HepG2 (cell line): ENCODE data around the gene GPER1. TPM values are rescaled to one million over a fixed set of nuclear protein-coding genes. Genes with fewer than 3 reads are reported as not detected.

ENCODE experiments used
- ARNTL ChIP-seq: sonication (generic); formaldehyde crosslinking; IDR thresholded peaks from 2 replicates; pipeline ENCODE4 v1.4.0; 2020; ENCODE audit warnings: mild to moderate bottlenecking, missing genetic modification reagents
- ATM ChIP-seq: fragments of 450-650 bp; IDR thresholded peaks from 2 replicates; pipeline ENCODE4 v1.7.1; 2017; ENCODE audit warnings: mild to moderate bottlenecking, borderline replicate concordance
- FOXA1 ChIP-seq, 2 experiments: fragments of 450-650 bp in 1 of 2; sonication (generic) in 1 of 2; formaldehyde crosslinking in 1 of 2; IDR thresholded peaks; 2 replicates each; pipeline versions ENCODE4 v1.4.0 to v1.6.1; 2016 to 2020; ENCODE audit warnings: missing genetic modification reagents in 1 of 2
- HCFC1 ChIP-seq: fragments of 150-350 bp; IDR thresholded peaks from 2 replicates; pipeline ENCODE4 v1.6.1; 2014; ENCODE audit warnings: low read depth, low read length
- HDAC6 ChIP-seq: fragments of 200-600 bp; sonication (generic); IDR thresholded peaks from 2 replicates; pipeline ENCODE4 v1.7.0; 2017; ENCODE audit warnings: mild to moderate bottlenecking, antibody characterized with exemption, low read length, low read depth
- MAFG ChIP-seq: sonication (generic); formaldehyde crosslinking; IDR thresholded peaks from 2 replicates; pipeline ENCODE4 v1.5.1; 2020; ENCODE audit warnings: mild to moderate bottlenecking, missing genetic modification reagents
- MBD4 ChIP-seq: IDR thresholded peaks from 2 replicates; pipeline ENCODE4 v1.6.1; 2012; ENCODE audit warnings: low read length, inconsistent platforms, borderline replicate concordance
- NR2F1 ChIP-seq, 2 experiments: fragments of 450-650 bp in 1 of 2; formaldehyde crosslinking in 1 of 2; IDR thresholded peaks; 2 replicates each; pipeline versions ENCODE4 v1.5.0 to v1.6.1; 2016 to 2020; ENCODE audit warnings: mild to moderate bottlenecking in 1 of 2, missing compliant biosample characterization in 1 of 2, missing genetic modification reagents in 1 of 2, moderate library complexity in 1 of 2
- POLR2AphosphoS5 ChIP-seq: IDR thresholded peaks from 2 replicates; pipeline ENCODE4 v1.6.1; 2012; ENCODE audit warnings: low read depth, low read length
- SETDB1 ChIP-seq: sonication (generic); formaldehyde crosslinking; IDR thresholded peaks from 2 replicates; pipeline ENCODE4 v1.5.1; 2020; ENCODE audit warnings: missing genetic modification reagents, mild to moderate bottlenecking, borderline replicate concordance
- SRSF4 ChIP-seq: fragments of 200-400 bp; formaldehyde crosslinking; IDR thresholded peaks from one replicate; pipeline ENCODE4 v1.6.1; 2018; ENCODE audit warnings: mild to moderate bottlenecking, low read depth, low read length, moderate library complexity; ENCODE audit not compliant: poor library complexity, severe bottlenecking
- ZFP41 ChIP-seq: sonication (generic); formaldehyde crosslinking; IDR thresholded peaks from 2 replicates; pipeline ENCODE4 v1.4.0; 2020; ENCODE audit warnings: mild to moderate bottlenecking, missing genetic modification reagents, borderline replicate concordance
- ZNF432 ChIP-seq: sonication (generic); formaldehyde crosslinking; IDR thresholded peaks from 2 replicates; pipeline ENCODE4 v1.5.0; 2020; ENCODE audit warnings: missing genetic modification reagents, mild to moderate bottlenecking, borderline replicate concordance
- ZNF598 ChIP-seq: sonication (generic); formaldehyde crosslinking; IDR thresholded peaks from 2 replicates; pipeline ENCODE4 v1.5.1; 2020; ENCODE audit warnings: mild to moderate bottlenecking, missing genetic modification reagents, borderline replicate concordance
- ZNF776 ChIP-seq: sonication (generic); formaldehyde crosslinking; IDR thresholded peaks from 2 replicates; pipeline ENCODE4 v1.4.0; 2020; ENCODE audit warnings: mild to moderate bottlenecking, missing genetic modification reagents
- ZNF83 ChIP-seq: sonication (generic); formaldehyde crosslinking; IDR thresholded peaks from 2 replicates; pipeline ENCODE4 v1.4.0; 2020; ENCODE audit warnings: missing genetic modification reagents, mild to moderate bottlenecking, borderline replicate concordance
- ZSCAN9 ChIP-seq: IDR thresholded peaks from 2 replicates; pipeline ENCODE4 v1.6.1; 2016; ENCODE audit warnings: borderline replicate concordance
- polyA plus RNA-seq, 8 experiments: library from polyadenylated mRNA; depleted of rRNA in 3 of 8; stranded (reverse) in 7 of 8; unstranded in 1 of 8; fragments of >200 nt; fragmentation: Illumina TruSeq in 4 of 8; extraction: Trizol in 4 of 8; gene quantifications; 2 replicates each; pipeline versions ENCODE4 v1.2.1 to v1.2.3, GENCODE V29; 2011 to 2016; ENCODE audit warnings: low read depth in 4 of 8, missing spikeins in 1 of 8, mixed read lengths in 1 of 8; ENCODE audit not compliant: insufficient read depth in 1 of 8
- total RNA-seq, 5 experiments: library from RNA; depleted of rRNA; stranded (reverse); fragments of >200 nt; fragmentation: Illumina TruSeq; extraction: Trizol; gene quantifications; 2 replicates each; pipeline ENCODE4 v1.2.3, GENCODE V29; 2016; ENCODE audit warnings: low read depth in 1 of 5
- TF ChIP-seq, protein P1 (sequence below): IDR thresholded peaks from 2 replicates; pipeline ENCODE4 v1.6.1; 2016
- TF ChIP-seq, protein P2 (sequence below): sonication (generic); formaldehyde crosslinking; conservative IDR thresholded peaks from 2 replicates; pipeline ENCODE4 v1.8.0; 2022; ENCODE audit warnings: low read depth, missing genetic modification reagents
- TF ChIP-seq, protein P3 (sequence below): IDR thresholded peaks from 2 replicates; pipeline ENCODE4 v1.6.1; 2018; ENCODE audit warnings: missing genetic modification reagents
- TF ChIP-seq, protein P4 (sequence below): sonication (generic); formaldehyde crosslinking; IDR thresholded peaks from 2 replicates; pipeline ENCODE4 v1.5.1; 2020; ENCODE audit warnings: mild to moderate bottlenecking, missing genetic modification reagents, moderate library complexity
- TF ChIP-seq, protein P5 (sequence below): IDR thresholded peaks from 2 replicates; pipeline ENCODE4 v1.6.1; 2016; ENCODE audit warnings: low read depth, borderline replicate concordance
- TF ChIP-seq, protein P6 (sequence below): IDR thresholded peaks from 2 replicates; pipeline ENCODE4 v1.6.1; 2016; ENCODE audit warnings: missing compliant biosample characterization, missing genetic modification reagents, borderline replicate concordance

Gene GPER1
- total and polyA plus RNA-seq, 2 of the 13 experiments (the other 11 are each of a cell fraction or from before 2014, with no cell fraction given): 12.7 to 19.7 TPM

DNA sequence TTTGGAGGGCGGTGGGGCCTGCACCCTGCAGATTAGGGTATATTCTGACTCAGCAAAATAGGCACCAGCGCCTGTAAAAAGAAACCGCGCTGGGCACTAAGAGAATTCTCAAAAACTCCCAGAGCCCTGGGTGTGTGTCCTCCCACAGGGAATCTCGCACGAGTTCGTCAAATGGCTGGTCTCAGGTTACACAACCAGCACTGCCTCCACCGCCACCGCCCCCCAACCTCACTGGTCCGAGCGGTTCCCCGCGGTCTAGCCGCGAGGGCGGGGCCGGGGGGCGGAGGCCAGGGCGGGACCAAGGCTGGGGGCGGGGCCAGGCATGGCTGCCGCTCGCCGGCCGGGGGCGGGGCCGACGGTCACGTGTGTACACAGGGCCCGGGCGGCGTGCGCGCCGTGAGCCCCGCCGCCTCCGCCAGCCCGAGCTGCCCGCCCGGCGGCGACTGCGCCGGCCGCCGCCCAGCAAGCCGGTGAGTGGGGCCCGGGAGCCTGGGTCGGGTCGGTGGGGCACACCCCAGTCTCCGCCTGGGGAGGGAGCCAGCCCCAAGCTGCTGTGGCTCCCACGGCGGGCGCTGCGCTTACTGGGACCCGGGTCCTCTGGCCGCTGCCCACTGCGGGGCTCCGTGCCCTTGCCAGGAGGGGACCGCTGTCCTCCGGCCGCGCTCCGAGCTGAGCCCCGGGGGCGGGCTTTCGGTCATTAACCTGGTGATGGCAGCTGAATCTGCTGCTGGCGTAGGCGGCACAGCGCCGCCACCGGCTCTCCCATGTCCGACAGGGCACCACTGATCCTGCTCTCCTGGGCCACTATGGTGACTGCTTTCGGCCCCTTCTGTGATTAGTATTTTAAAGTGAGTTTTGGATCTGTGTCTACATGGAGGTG is 43.5 kb upstream of the GPER1 start, which contains the start of gene GPR146 (continued):
- TF ChIP-seq, protein P1, sequence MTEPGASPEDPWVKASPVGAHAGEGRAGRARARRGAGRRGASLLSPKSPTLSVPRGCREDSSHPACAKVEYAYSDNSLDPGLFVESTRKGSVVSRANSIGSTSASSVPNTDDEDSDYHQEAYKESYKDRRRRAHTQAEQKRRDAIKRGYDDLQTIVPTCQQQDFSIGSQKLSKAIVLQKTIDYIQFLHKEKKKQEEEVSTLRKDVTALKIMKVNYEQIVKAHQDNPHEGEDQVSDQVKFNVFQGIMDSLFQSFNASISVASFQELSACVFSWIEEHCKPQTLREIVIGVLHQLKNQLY: no peak; the same call in 1 of the 2 replicates
- TF ChIP-seq, protein P2, sequence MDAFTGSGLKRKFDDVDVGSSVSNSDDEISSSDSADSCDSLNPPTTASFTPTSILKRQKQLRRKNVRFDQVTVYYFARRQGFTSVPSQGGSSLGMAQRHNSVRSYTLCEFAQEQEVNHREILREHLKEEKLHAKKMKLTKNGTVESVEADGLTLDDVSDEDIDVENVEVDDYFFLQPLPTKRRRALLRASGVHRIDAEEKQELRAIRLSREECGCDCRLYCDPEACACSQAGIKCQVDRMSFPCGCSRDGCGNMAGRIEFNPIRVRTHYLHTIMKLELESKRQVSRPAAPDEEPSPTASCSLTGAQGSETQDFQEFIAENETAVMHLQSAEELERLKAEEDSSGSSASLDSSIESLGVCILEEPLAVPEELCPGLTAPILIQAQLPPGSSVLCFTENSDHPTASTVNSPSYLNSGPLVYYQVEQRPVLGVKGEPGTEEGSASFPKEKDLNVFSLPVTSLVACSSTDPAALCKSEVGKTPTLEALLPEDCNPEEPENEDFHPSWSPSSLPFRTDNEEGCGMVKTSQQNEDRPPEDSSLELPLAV (CRISPR knock-in tag): no peak
- TF ChIP-seq, protein P3, sequence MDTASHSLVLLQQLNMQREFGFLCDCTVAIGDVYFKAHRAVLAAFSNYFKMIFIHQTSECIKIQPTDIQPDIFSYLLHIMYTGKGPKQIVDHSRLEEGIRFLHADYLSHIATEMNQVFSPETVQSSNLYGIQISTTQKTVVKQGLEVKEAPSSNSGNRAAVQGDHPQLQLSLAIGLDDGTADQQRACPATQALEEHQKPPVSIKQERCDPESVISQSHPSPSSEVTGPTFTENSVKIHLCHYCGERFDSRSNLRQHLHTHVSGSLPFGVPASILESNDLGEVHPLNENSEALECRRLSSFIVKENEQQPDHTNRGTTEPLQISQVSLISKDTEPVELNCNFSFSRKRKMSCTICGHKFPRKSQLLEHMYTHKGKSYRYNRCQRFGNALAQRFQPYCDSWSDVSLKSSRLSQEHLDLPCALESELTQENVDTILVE (CRISPR knock-in tag): no peak; the same call in 1 of the 2 replicates
- TF ChIP-seq ZFP41 (CRISPR knock-in tag) (no peak), ATM (no peak), ZSCAN9 (CRISPR knock-in tag) (0 out of 2 replicates have a peak, but pooled peaks have one; percentile 61), ZNF776 (CRISPR knock-in tag) (no peak), SRSF4 (no peak), NR2F1 (CRISPR knock-in tag; IDR thresholded peaks at IDR 0.05) (no peak), ZNF83 (CRISPR knock-in tag) (no peak), HDAC6 (no peak), SETDB1 (CRISPR knock-in tag) (no peak), POLR2AphosphoS5 (peak; percentile 63; the same call in 1 of the 2 replicates), FOXA1 (IDR thresholded peaks at IDR 0.05) (no peak), FOXA1 (CRISPR knock-in tag; IDR thresholded peaks at IDR 0.05) (peak; percentile 54; the same call in 1 of the 2 replicates), MAFG (CRISPR knock-in tag) (peak; percentile 81; the same call in 1 of the 2 replicates), ARNTL (CRISPR knock-in tag) (peak; percentile 83), HCFC1 (no peak), MBD4 (no peak), ZNF432 (CRISPR knock-in tag) (no peak), ZNF598 (no peak)
- TF ChIP-seq, protein P4, sequence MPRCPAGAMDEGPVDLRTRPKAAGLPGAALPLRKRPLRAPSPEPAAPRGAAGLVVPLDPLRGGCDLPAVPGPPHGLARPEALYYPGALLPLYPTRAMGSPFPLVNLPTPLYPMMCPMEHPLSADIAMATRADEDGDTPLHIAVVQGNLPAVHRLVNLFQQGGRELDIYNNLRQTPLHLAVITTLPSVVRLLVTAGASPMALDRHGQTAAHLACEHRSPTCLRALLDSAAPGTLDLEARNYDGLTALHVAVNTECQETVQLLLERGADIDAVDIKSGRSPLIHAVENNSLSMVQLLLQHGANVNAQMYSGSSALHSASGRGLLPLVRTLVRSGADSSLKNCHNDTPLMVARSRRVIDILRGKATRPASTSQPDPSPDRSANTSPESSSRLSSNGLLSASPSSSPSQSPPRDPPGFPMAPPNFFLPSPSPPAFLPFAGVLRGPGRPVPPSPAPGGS (CRISPR knock-in tag): no peak
- TF ChIP-seq, protein P5, sequence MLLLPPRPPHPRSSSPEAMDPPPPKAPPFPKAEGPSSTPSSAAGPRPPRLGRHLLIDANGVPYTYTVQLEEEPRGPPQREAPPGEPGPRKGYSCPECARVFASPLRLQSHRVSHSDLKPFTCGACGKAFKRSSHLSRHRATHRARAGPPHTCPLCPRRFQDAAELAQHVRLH (CRISPR knock-in tag): no peak
- TF ChIP-seq, protein P6, sequence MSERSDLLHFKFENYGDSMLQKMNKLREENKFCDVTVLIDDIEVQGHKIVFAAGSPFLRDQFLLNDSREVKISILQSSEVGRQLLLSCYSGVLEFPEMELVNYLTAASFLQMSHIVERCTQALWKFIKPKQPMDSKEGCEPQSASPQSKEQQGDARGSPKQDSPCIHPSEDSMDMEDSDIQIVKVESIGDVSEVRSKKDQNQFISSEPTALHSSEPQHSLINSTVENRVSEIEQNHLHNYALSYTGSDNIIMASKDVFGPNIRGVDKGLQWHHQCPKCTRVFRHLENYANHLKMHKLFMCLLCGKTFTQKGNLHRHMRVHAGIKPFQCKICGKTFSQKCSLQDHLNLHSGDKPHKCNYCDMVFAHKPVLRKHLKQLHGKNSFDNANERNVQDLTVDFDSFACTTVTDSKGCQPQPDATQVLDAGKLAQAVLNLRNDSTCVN (CRISPR knock-in tag): no peak
